Endodermal cell (in vitro differentiated cells): ENCODE measurements around the gene ZBTB22. TPM values are rescaled to one million over a fixed set of nuclear protein-coding genes. Genes with fewer than 3 reads are reported as not detected.

ENCODE experiments used
- DNase-seq: peaks from one replicate; pipeline ENCODE4 v3.0.0-alpha.2; 2017
- H3K27ac ChIP-seq: 2 replicates; pipeline ENCODE4 v1.5.1; 2013; ENCODE audit warnings: mild to moderate bottlenecking, low read depth, low read length, moderate library complexity
- H3K27me3 ChIP-seq: 2 replicates; pipeline ENCODE4 v1.6.1; 2013; ENCODE audit warnings: mild to moderate bottlenecking, low read length, moderate library complexity; ENCODE audit not compliant: insufficient read depth, control insufficient read depth, poor library complexity, severe bottlenecking
- H3K36me3 ChIP-seq: 2 replicates; pipeline ENCODE4 v1.7.0; 2013; ENCODE audit warnings: mild to moderate bottlenecking, low read length, moderate library complexity; ENCODE audit not compliant: control insufficient read depth, insufficient read depth
- H3K4me1 ChIP-seq: one replicate; pipeline ENCODE4 v1.7.0; 2013; ENCODE audit warnings: low read length; ENCODE audit not compliant: control insufficient read depth, insufficient read depth
- H3K4me3 ChIP-seq: 2 replicates; pipeline ENCODE4 v1.5.1; 2013; ENCODE audit warnings: mild to moderate bottlenecking, low read length, moderate library complexity
- H3K9ac ChIP-seq: 2 replicates; pipeline ENCODE4 v1.6.1; 2013; ENCODE audit warnings: mild to moderate bottlenecking, low read length, moderate library complexity; ENCODE audit not compliant: poor library complexity, severe bottlenecking; ENCODE audit errors: extremely low read depth
- H3K9me3 ChIP-seq: 2 replicates; pipeline ENCODE4 v1.6.1; 2013; ENCODE audit warnings: mild to moderate bottlenecking, low read length, moderate library complexity; ENCODE audit not compliant: control insufficient read depth
- H3K27ac Mint-ChIP-seq: 2 replicates; pipeline ENCODE4 v1.8.0; 2020; ENCODE audit warnings: mixed read lengths
- H3K27me3 Mint-ChIP-seq: 2 replicates; pipeline ENCODE4 v1.8.0; 2021; ENCODE audit warnings: mild to moderate bottlenecking, mixed read lengths; ENCODE audit not compliant: insufficient read depth
- H3K36me3 Mint-ChIP-seq: 2 replicates; pipeline ENCODE4 v1.8.0; 2020; ENCODE audit warnings: low read depth, mixed read lengths
- H3K4me1 Mint-ChIP-seq: 2 replicates; pipeline ENCODE4 v1.8.0; 2020; ENCODE audit warnings: mixed read lengths
- H3K4me3 Mint-ChIP-seq: 2 replicates; pipeline ENCODE4 v1.8.0; 2020; ENCODE audit warnings: mild to moderate bottlenecking, moderate library complexity, mixed read lengths
- H3K9me3 Mint-ChIP-seq: 2 replicates; pipeline ENCODE4 v1.8.0; 2020; ENCODE audit warnings: mild to moderate bottlenecking, mixed read lengths
- CTCF ChIP-seq: fragments of 200-600 bp; sonication (generic); conservative IDR thresholded peaks from 2 replicates; pipeline ENCODE4 v1.5.0; 2021; ENCODE audit warnings: antibody characterized with exemption, mild to moderate bottlenecking
- WGBS, 2 experiments: methylation state at CpG; one replicate each; pipeline versions ENCODE4 v1.1.5 to v1.1.7; 2013; ENCODE audit warnings: missing lambda C conversion rate in 2 of 2, mixed read lengths in 1 of 2; ENCODE audit not compliant: insufficient coverage in 1 of 2, insufficient read length in 1 of 2; 5-methylcytosine and 5-hydroxymethylcytosine counted together
- total RNA-seq, 2 donors: library from RNA; stranded (reverse); fragmentation: NEBNext Ultra II Directional in 1 of 2; extraction: Animal tissue kit (Norgen Biotek cat#: 25700) in 1 of 2; gene quantifications; 2 replicates in 1 of 2; 3 replicates in 1 of 2; pipeline ENCODE4 v1.2.1, GENCODE V29; 2021

ZBTB22 gene
- total RNA-seq, 2 donors from 2014 or later, result 15.2 to 19.8 TPM

DNA sequence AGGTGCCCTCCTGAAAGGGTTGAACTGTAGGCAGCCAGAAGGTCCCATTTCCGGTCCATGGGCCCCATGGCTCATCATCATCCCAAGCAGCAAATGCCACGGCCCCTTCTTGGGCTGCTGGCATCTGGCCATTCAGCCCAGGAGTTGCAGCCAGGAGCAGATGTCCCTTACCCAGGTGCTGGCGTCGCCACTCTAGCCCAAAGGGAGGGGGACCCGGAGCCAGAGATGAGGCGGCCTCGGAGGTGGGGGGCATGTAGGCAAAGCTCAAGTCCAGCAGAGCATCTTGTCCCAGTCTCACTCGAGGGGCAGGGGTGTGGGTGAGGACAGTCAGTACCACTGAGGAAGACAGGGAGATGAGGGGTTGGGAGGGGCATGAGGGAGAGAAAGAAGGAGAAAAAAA is 12.5 kb downstream of the ZBTB22 start:
- Histone ChIP-seq H3K4me1 (no peaks in the 10 kb centered on the region), H3K4me3 (no peak overlapping the region), H3K36me3 (no peaks in the 10 kb centered on the region), H3K27ac (no peak overlapping the region), H3K9ac (no peak overlapping the region), H3K27me3 (no peaks in the 10 kb centered on the region), H3K9me3 (no peaks in the 10 kb centered on the region)
- Mint-ChIP-seq H3K27me3 (no peaks in the 10 kb centered on the region), H3K4me1 (peaks cover under 1% of the 10 kb centered on the region), H3K36me3 (peaks cover 2% of the 10 kb centered on the region), H3K4me3 (no peak overlapping the region), H3K27ac (no peak overlapping the region), H3K9me3 (no peaks in the 10 kb centered on the region)
- TF ChIP-seq CTCF, result no peak
- DNase-seq, result no peak
- WGBS, 2 experiments, result 93 to 97% methylated on average over 5 to 8 of the region's 8 CpGs

DNA sequence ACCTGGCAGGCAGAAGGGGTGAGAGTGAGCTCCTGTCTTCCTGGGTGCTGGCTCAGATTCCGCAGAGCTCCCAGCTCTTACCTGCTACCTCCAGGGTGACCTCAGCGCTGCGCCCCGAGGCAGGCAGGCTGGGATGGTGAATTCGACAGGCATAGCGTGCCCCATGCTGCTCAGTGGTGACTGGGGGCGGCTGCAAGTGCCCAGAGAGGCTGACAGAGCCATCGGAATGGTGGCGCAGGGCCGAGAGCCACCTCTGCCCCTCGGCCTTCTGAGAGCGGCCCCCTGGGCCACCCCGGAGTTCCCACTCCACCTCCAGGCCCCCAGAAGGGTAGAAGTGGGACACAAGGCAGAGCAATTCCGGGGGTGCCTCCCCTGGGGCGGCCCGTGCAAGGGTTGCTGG is 13.3 kb downstream of the ZBTB22 start:
- Mint-ChIP-seq H3K4me1 (peaks cover 4% of the 10 kb centered on the region), H3K27ac (no peak overlapping the region), H3K9me3 (no peaks in the 10 kb centered on the region), H3K36me3 (peaks cover 2% of the 10 kb centered on the region), H3K4me3 (no peak overlapping the region), H3K27me3 (no peaks in the 10 kb centered on the region)
- H3K27me3 ChIP-seq, result no peaks in the 10 kb centered on the region
- H3K9me3 ChIP-seq, result no peaks in the 10 kb centered on the region
- WGBS, 2 experiments, result 90 to 95% methylated on average over 10 to 16 of the region's 16 CpGs
- H3K9ac ChIP-seq, result no peak overlapping the region
- TF ChIP-seq CTCF, result no peak
- H3K27ac ChIP-seq, result no peak overlapping the region
- no peak for DNase-seq
- H3K36me3 ChIP-seq, result no peaks in the 10 kb centered on the region
- no peaks in the 10 kb centered on the region for H3K4me1 ChIP-seq
- no peak overlapping the region for H3K4me3 ChIP-seq

- no peaks in the 10 kb centered on the region for H3K27me3 Mint-ChIP-seq
- no peak overlapping the region for H3K4me3 ChIP-seq
- DNase-seq, result no peak
- no peak for TF ChIP-seq CTCF
- H3K4me3 Mint-ChIP-seq, result no peak overlapping the region
- H3K36me3 Mint-ChIP-seq, result peaks cover 2% of the 10 kb centered on the region
- H3K9me3 Mint-ChIP-seq, result no peaks in the 10 kb centered on the region
- no peak overlapping the region for H3K27ac ChIP-seq
- H3K4me1 Mint-ChIP-seq, result peaks cover 5% of the 10 kb centered on the region
- H3K27me3 ChIP-seq, result no peaks in the 10 kb centered on the region
- no peaks in the 10 kb centered on the region for H3K9me3 ChIP-seq
- no peaks in the 10 kb centered on the region for H3K4me1 ChIP-seq
- no peaks in the 10 kb centered on the region for H3K36me3 ChIP-seq
- no peak overlapping the region for H3K27ac Mint-ChIP-seq
- 98 to 100% methylated on average over 1 to 2 of the region's 3 CpGs for WGBS, 2 experiments
- H3K9ac ChIP-seq, result no peak overlapping the region
Measured at GRCh38 chr6:33301877-33302276, 15.7 kb downstream of the ZBTB22 start.
